ENCODE data around the gene ZGPAT. TPM values are rescaled to one million over a fixed set of nuclear protein-coding genes. Genes with fewer than 3 reads are reported as not detected.

The ZGPAT gene
- polyA plus RNA-seq, 1 donor from 2014 or later = 60.8 TPM

GRCh38 chr20:63741676-63742380, 34.0 kb downstream of the ZGPAT start (continued):
- no peak for TF ChIP-seq SMC3 (conservative IDR thresholded peaks at IDR 0.05; ENCODE audit: poor library complexity)
- TF ChIP-seq EP300 (conservative IDR thresholded peaks at IDR 0.05; ENCODE audit: poor library complexity, severe bottlenecking) = no peak
- TF ChIP-seq MXI1 (conservative IDR thresholded peaks at IDR 0.05; ENCODE audit: poor library complexity, severe bottlenecking) = no peak
- TF ChIP-seq POLR2AphosphoS5 (IDR thresholded peaks at IDR 0.05) = no peak

DNA sequence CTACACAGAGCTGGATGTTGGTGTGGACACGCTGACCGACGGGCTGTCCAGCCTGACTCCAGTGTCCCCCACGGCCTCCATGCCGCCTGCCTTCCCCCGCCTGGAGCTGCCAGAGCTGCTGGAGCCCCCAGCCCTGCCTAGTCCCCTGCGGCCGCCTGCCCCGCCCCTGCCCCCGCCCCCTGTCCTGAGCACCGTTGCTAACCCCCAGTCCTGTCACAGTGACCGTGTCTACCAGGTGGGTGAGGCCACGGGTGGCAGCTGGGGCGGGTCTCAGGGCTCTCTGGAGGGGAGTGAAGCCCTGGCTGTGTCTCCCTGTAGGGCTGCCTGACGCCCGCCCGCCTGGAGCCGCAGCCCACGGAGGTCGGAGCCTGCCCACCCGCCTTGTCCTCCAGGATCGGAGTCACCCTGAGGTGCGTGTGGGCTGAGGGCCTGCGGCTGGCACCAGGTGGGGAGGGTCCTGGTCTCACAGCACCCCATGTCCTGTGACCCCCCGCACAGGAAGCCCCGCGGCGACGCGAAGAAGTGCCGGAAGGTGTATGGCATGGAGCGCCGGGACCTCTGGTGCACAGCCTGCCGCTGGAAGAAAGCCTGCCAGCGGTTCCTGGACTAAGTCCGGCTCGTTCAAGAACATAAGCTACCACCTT, 34.7 kb downstream of the ZGPAT start:
- TF ChIP-seq SMC3 (conservative IDR thresholded peaks at IDR 0.05; ENCODE audit: poor library complexity) (no peak), EP300 (conservative IDR thresholded peaks at IDR 0.05; ENCODE audit: poor library complexity, severe bottlenecking) (no peak), EZH2 (IDR thresholded peaks at IDR 0.05; ENCODE audit: borderline replicate concordance, insufficient read depth, low read length, poor library complexity, severe bottlenecking) (no peak), TAF1 (IDR thresholded peaks at IDR 0.05; ENCODE audit: low read depth) (no peak), RAD21 (conservative IDR thresholded peaks at IDR 0.05) (no peak)
- TF ChIP-seq, protein P1, sequence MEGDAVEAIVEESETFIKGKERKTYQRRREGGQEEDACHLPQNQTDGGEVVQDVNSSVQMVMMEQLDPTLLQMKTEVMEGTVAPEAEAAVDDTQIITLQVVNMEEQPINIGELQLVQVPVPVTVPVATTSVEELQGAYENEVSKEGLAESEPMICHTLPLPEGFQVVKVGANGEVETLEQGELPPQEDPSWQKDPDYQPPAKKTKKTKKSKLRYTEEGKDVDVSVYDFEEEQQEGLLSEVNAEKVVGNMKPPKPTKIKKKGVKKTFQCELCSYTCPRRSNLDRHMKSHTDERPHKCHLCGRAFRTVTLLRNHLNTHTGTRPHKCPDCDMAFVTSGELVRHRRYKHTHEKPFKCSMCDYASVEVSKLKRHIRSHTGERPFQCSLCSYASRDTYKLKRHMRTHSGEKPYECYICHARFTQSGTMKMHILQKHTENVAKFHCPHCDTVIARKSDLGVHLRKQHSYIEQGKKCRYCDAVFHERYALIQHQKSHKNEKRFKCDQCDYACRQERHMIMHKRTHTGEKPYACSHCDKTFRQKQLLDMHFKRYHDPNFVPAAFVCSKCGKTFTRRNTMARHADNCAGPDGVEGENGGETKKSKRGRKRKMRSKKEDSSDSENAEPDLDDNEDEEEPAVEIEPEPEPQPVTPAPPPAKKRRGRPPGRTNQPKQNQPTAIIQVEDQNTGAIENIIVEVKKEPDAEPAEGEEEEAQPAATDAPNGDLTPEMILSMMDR (IDR thresholded peaks at IDR 0.05; ENCODE audit: poor library complexity, severe bottlenecking) = no peak
- TF ChIP-seq, protein P2, sequence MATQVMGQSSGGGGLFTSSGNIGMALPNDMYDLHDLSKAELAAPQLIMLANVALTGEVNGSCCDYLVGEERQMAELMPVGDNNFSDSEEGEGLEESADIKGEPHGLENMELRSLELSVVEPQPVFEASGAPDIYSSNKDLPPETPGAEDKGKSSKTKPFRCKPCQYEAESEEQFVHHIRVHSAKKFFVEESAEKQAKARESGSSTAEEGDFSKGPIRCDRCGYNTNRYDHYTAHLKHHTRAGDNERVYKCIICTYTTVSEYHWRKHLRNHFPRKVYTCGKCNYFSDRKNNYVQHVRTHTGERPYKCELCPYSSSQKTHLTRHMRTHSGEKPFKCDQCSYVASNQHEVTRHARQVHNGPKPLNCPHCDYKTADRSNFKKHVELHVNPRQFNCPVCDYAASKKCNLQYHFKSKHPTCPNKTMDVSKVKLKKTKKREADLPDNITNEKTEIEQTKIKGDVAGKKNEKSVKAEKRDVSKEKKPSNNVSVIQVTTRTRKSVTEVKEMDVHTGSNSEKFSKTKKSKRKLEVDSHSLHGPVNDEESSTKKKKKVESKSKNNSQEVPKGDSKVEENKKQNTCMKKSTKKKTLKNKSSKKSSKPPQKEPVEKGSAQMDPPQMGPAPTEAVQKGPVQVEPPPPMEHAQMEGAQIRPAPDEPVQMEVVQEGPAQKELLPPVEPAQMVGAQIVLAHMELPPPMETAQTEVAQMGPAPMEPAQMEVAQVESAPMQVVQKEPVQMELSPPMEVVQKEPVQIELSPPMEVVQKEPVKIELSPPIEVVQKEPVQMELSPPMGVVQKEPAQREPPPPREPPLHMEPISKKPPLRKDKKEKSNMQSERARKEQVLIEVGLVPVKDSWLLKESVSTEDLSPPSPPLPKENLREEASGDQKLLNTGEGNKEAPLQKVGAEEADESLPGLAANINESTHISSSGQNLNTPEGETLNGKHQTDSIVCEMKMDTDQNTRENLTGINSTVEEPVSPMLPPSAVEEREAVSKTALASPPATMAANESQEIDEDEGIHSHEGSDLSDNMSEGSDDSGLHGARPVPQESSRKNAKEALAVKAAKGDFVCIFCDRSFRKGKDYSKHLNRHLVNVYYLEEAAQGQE (IDR thresholded peaks at IDR 0.05; ENCODE audit: borderline replicate concordance) = no peak
- H3F3A ChIP-seq (ENCODE audit: insufficient read depth, low read length, poor library complexity, severe bottlenecking) = no peaks in the 10 kb centered on the region
- H4K20me1 ChIP-seq (ENCODE audit: insufficient read depth) = no peaks in the 10 kb centered on the region
- no peaks in the 10 kb centered on the region for H3K9me2 ChIP-seq (ENCODE audit: insufficient read depth, low read length)
- no peak overlapping the region for H2AFZ ChIP-seq (ENCODE audit: low read depth, low read length)
- no peak overlapping the region for H3K9ac ChIP-seq (ENCODE audit: low read length)
- no peaks in the 10 kb centered on the region for H3K27me3 ChIP-seq (ENCODE audit: insufficient read depth, low read depth, low read length)
- H3K4me2 ChIP-seq (ENCODE audit: low read length) = no peak overlapping the region
- H3K27ac ChIP-seq (ENCODE audit: low read length) = no peak overlapping the region
- no peaks in the 10 kb centered on the region for H3K79me2 ChIP-seq (replicated peaks; ENCODE audit: insufficient read depth, low read length)
- no peak overlapping the region for H3K4me3 ChIP-seq (ENCODE audit: low read length)
- no peaks in the 10 kb centered on the region for H3K36me3 ChIP-seq (ENCODE audit: insufficient read depth, low read length)
- no peaks in the 10 kb centered on the region for H3K9me3 ChIP-seq (ENCODE audit: low read length)
